CD14-positive monocyte (primary cell): ENCODE data around the gene DLX4. TPM values are rescaled to one million over a fixed set of nuclear protein-coding genes. Genes with fewer than 3 reads are reported as not detected.

Experiments
- DNase-seq, 3 donors: peaks; one replicate each; pipeline ENCODE4 v3.0.0-alpha.2; 2011 to 2022
- H2AFZ ChIP-seq: 2 replicates; pipeline ENCODE4 v1.6.0; 2012; ENCODE audit warnings: mild to moderate bottlenecking, low read depth, low read length, inconsistent platforms; ENCODE audit not compliant: insufficient read depth, poor library complexity, severe bottlenecking
- H3K27ac ChIP-seq, 2 donors: 1 replicate in 1 of 2; 2 replicates in 1 of 2; pipeline ENCODE4 v1.5.1; 2012 to 2013; ENCODE audit warnings: low read length in 2 of 2, control low read depth in 1 of 2, inconsistent platforms in 1 of 2, low read depth in 1 of 2, mild to moderate bottlenecking in 1 of 2
- H3K27me3 ChIP-seq, 2 donors: one replicate each; pipeline versions ENCODE4 v1.6.0 to v1.6.1; 2011 to 2013; ENCODE audit warnings: low read length in 2 of 2; ENCODE audit not compliant: control insufficient read depth in 2 of 2, insufficient read depth in 2 of 2
- H3K36me3 ChIP-seq, 2 donors: replicated peaks in 1 of 2; 1 replicate in 1 of 2; 2 replicates in 1 of 2; pipeline versions ENCODE4 v1.5.1 to v1.6.1; 2012 to 2013; ENCODE audit warnings: low read length in 2 of 2, control low read depth in 1 of 2, inconsistent platforms in 1 of 2, mild to moderate bottlenecking in 1 of 2; ENCODE audit not compliant: insufficient read depth in 2 of 2, control insufficient read depth in 1 of 2
- H3K4me1 ChIP-seq, 2 donors: 1 replicate in 1 of 2; 2 replicates in 1 of 2; pipeline versions ENCODE4 v1.5.1 to v1.6.1; 2012 to 2013; ENCODE audit warnings: low read length in 2 of 2, control low read depth in 1 of 2, inconsistent platforms in 1 of 2, mild to moderate bottlenecking in 1 of 2, moderate library complexity in 1 of 2; ENCODE audit not compliant: insufficient read depth in 2 of 2, control insufficient read depth in 1 of 2
- H3K4me2 ChIP-seq: replicated peaks from 2 replicates; pipeline ENCODE3; 2012; ENCODE audit warnings: low read length, moderate library complexity, mild to moderate bottlenecking; ENCODE audit not compliant: poor library complexity, severe bottlenecking; ENCODE audit errors: extremely low read depth
- H3K4me3 ChIP-seq, 3 experiments: fragments of 200-600 bp in 1 of 3; sonication (generic) in 1 of 3; replicated peaks in 1 of 3; 1 replicate in 2 of 3; 2 replicates in 1 of 3; pipeline ENCODE4 v1.5.1; 2011 to 2013; ENCODE audit warnings: low read length in 3 of 3, mild to moderate bottlenecking in 3 of 3, control low read depth in 2 of 3, low read depth in 2 of 3, inconsistent platforms in 1 of 3, moderate library complexity in 1 of 3
- H3K79me2 ChIP-seq: 2 replicates; pipeline ENCODE4 v1.6.0; 2012; ENCODE audit warnings: mild to moderate bottlenecking, control low read depth, inconsistent platforms, low read length, moderate library complexity; ENCODE audit not compliant: insufficient read depth
- H3K9ac ChIP-seq: 2 replicates; pipeline ENCODE4 v1.6.0; 2017; ENCODE audit warnings: low read length, mild to moderate bottlenecking; ENCODE audit not compliant: insufficient read depth, poor library complexity, severe bottlenecking
- H3K9me3 ChIP-seq, 2 donors: replicated peaks in 1 of 2; 1 replicate in 1 of 2; 2 replicates in 1 of 2; pipeline versions ENCODE4 v1.5.1 to v1.6.1; 2012 to 2013; ENCODE audit warnings: low read length in 2 of 2, control low read depth in 1 of 2; ENCODE audit not compliant: control insufficient read depth in 1 of 2, insufficient read depth in 1 of 2
- H4K20me1 ChIP-seq: 2 replicates; pipeline ENCODE4 v1.6.0; 2012; ENCODE audit warnings: mild to moderate bottlenecking, low read length, control low read depth, moderate library complexity; ENCODE audit not compliant: insufficient read depth
- H3K27ac Mint-ChIP-seq, 7 donors: one replicate each; pipeline ENCODE4 v1.8.0; 2020; ENCODE audit warnings: mild to moderate bottlenecking in 7 of 7, mixed read lengths in 7 of 7, moderate library complexity in 6 of 7, inconsistent platforms in 2 of 7
- H3K27me3 Mint-ChIP-seq, 3 donors: one replicate each; pipeline ENCODE4 v1.8.0; 2021 to 2022; ENCODE audit warnings: low read depth in 3 of 3, mild to moderate bottlenecking in 3 of 3, mixed read lengths in 3 of 3, moderate library complexity in 3 of 3, inconsistent platforms in 1 of 3
- H3K36me3 Mint-ChIP-seq, 2 donors: one replicate each; pipeline ENCODE4 v1.8.0; 2020; ENCODE audit warnings: mixed read lengths in 2 of 2, inconsistent platforms in 1 of 2, mild to moderate bottlenecking in 1 of 2
- H3K4me1 Mint-ChIP-seq: one replicate; pipeline ENCODE4 v1.8.0; 2020; ENCODE audit warnings: mild to moderate bottlenecking, mixed read lengths
- H3K4me3 Mint-ChIP-seq, 2 donors: one replicate each; pipeline ENCODE4 v1.8.0; 2020; ENCODE audit warnings: mild to moderate bottlenecking in 2 of 2, mixed read lengths in 2 of 2, moderate library complexity in 1 of 2
- H3K9me3 Mint-ChIP-seq, 7 donors: one replicate each; pipeline ENCODE4 v1.8.0; 2020 to 2022; ENCODE audit warnings: mixed read lengths in 7 of 7, mild to moderate bottlenecking in 6 of 7, moderate library complexity in 6 of 7, inconsistent platforms in 2 of 7
- WGBS: methylation state at CpG from one replicate; pipeline ENCODE4 v1.1.5; 2013; ENCODE audit warnings: missing lambda C conversion rate; ENCODE audit not compliant: insufficient coverage; 5-methylcytosine and 5-hydroxymethylcytosine counted together
- intact Hi-C, 2 donors: fragments of 100-400 bp; cut with micrococcal nuclease; formaldehyde crosslinking; loops; one replicate each; pipeline versions ENCODE4 v1.15.0 to v1.15.1; 2023
- polyA plus RNA-seq, 3 donors: library from polyadenylated mRNA; depleted of rRNA in 1 of 3; unstranded in 2 of 3; stranded (reverse) in 1 of 3; fragments of 300-500 nt in 2 of 3; fragments of >200 nt in 1 of 3; fragmentation: Illumina TruSeq in 2 of 3; gene quantifications; 1 replicate in 2 of 3; 2 replicates in 1 of 3; pipeline ENCODE4 v1.2.3, GENCODE V29; 2012 to 2021
- TF ChIP-seq, protein P1 (sequence below): fragments of 200-600 bp; IDR thresholded peaks from one replicate; pipeline ENCODE4 v1.8.0; 2022; ENCODE audit warnings: antibody characterized with exemption, mild to moderate bottlenecking

DLX4 gene
- polyA plus RNA-seq, 3 donors = 0.20 to 3.5 TPM; not detected in 1

DNA sequence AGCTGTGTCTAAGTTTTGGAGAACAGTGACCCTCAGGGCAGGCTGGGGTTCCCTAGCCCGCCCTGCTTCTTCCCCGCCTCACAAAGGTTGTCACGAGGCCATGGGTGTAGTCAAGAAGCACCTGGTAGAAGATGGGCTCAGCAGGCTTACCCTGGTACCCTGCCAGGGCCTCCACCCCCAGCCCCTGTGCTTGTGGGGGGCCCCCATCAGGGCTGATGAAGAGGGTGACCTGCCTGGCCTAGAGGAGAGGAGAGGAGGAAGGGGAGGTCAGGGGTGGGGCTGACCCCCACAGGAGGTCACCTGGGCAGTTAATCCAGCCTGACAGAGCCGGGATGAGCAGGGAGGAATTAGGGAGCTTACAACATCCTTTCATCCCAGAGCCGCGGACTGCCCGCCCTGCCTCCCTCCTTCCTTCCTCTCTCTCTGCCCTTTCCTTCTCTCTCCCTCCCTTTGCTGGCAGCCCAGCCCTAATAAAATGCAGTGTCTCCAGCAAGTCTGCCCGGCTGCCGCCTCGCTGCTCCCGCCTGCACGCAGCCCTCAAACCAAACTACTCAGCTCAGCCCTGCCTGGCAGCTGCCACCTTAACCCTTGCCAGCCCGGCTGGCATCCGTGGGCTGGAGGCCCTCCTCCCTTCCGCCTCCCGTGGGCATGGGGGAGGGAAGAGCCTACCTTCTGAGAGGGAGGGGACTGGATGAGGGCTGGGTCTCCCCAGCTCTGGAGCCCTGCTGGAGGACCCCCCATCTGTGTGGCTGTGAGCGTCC, 18.9 kb downstream of the DLX4 start:
- peaks cover 0 to 4% of the 10 kb centered on the region in 2 donors for H3K4me1 ChIP-seq
- no peak overlapping the region for H3K4me3 ChIP-seq
- no peak overlapping the region for H2AFZ ChIP-seq
- H3K79me2 ChIP-seq = no peaks in the 10 kb centered on the region
- peaks cover 4% of the 10 kb centered on the region for H3K4me1 Mint-ChIP-seq
- H3K9me3 ChIP-seq = peaks cover 0 to 7% of the 10 kb centered on the region in 2 donors
- TF ChIP-seq, protein P1, sequence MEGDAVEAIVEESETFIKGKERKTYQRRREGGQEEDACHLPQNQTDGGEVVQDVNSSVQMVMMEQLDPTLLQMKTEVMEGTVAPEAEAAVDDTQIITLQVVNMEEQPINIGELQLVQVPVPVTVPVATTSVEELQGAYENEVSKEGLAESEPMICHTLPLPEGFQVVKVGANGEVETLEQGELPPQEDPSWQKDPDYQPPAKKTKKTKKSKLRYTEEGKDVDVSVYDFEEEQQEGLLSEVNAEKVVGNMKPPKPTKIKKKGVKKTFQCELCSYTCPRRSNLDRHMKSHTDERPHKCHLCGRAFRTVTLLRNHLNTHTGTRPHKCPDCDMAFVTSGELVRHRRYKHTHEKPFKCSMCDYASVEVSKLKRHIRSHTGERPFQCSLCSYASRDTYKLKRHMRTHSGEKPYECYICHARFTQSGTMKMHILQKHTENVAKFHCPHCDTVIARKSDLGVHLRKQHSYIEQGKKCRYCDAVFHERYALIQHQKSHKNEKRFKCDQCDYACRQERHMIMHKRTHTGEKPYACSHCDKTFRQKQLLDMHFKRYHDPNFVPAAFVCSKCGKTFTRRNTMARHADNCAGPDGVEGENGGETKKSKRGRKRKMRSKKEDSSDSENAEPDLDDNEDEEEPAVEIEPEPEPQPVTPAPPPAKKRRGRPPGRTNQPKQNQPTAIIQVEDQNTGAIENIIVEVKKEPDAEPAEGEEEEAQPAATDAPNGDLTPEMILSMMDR = no peak
- H3K9ac ChIP-seq = no peak overlapping the region
- H3K4me2 ChIP-seq = no peak overlapping the region
- H4K20me1 ChIP-seq = no peaks in the 10 kb centered on the region
- H3K27me3 ChIP-seq = peaks cover 17 to 75% of the 10 kb centered on the region in 2 donors
- no peak for DNase-seq
- intact Hi-C loops = no loop called here
- peaks cover 68 to 94% (median 83%) of the 10 kb centered on the region in 3 donors for H3K27me3 Mint-ChIP-seq
- peak overlapping the region in 1 of 2 donors; percentile 54 for H3K4me3 Mint-ChIP-seq
- H3K27ac ChIP-seq = no peak overlapping the region
- H3K36me3 Mint-ChIP-seq = peaks cover 0 to 2% of the 10 kb centered on the region in 2 donors
- H3K9me3 Mint-ChIP-seq = peaks cover 0 to 11% (median 0%) of the 10 kb centered on the region in 7 donors
- WGBS = 24% methylated on average over 11 of the region's 17 CpGs
- no peak overlapping the region for H3K27ac Mint-ChIP-seq
- H3K36me3 ChIP-seq = no peaks in the 10 kb centered on the region

DNA sequence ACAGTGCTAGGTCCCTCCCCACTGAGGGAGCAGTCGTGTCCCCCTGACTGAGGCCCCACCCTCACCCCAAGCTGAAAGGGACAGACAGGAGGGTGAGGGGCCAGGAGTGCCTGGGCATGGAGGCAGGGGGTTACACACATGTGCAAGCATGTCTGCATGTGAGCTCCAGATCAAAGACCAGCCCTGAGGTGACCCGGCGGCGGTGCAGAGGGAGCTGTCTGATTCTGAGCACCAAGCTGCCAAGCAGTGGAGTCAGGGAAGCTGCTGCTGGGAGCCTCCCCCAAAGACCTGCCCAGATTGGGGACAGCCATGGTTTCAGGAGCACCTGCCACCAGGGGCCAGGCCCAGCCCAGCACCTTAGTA, 20.5 kb downstream of the DLX4 start:
- H3K4me3 Mint-ChIP-seq = no peak overlapping the region
- TF ChIP-seq, protein P1 = no peak
- peaks cover 6 to 21% of the 10 kb centered on the region in 2 donors for H3K4me1 ChIP-seq
- no peak overlapping the region for H2AFZ ChIP-seq
- no peaks in the 10 kb centered on the region for H3K79me2 ChIP-seq
- H3K9ac ChIP-seq = no peak overlapping the region
- DNase-seq = no peak
- peaks cover 31 to 88% of the 10 kb centered on the region in 2 donors for H3K27me3 ChIP-seq
- H3K27ac Mint-ChIP-seq = no peak overlapping the region
- peaks cover 0 to 8% of the 10 kb centered on the region in 2 donors for H3K36me3 Mint-ChIP-seq
- H3K4me2 ChIP-seq = no peak overlapping the region
- H3K9me3 ChIP-seq = peaks cover 3 to 17% of the 10 kb centered on the region in 2 donors
- peaks cover 15% of the 10 kb centered on the region for H3K4me1 Mint-ChIP-seq
- intact Hi-C loops = no loop called here
- WGBS = 97% methylated on average over 3 of the region's 4 CpGs
- H4K20me1 ChIP-seq = no peaks in the 10 kb centered on the region
- H3K36me3 ChIP-seq = no peaks in the 10 kb centered on the region
- no peak overlapping the region for H3K27ac ChIP-seq
- H3K27me3 Mint-ChIP-seq = peaks cover 70 to 96% (median 91%) of the 10 kb centered on the region in 3 donors
- H3K4me3 ChIP-seq = no peak overlapping the region
- peaks cover 0 to 13% (median 8%) of the 10 kb centered on the region in 7 donors for H3K9me3 Mint-ChIP-seq
